Panc1 (cell line): Measurements from ENCODE around the gene CATSPERE. TPM values are rescaled to one million over a fixed set of nuclear protein-coding genes. Genes with fewer than 3 reads are reported as not detected.

ENCODE experiments used
- ATAC-seq: fragments of 200-7000 bp; cut with Tn5 transposase; 2 replicates; pipeline ENCODE4 v1.9.1; 2020; ENCODE audit warnings: mild to moderate bottlenecking, moderate library complexity
- BruUV-seq: library from RNA; stranded (reverse); fragments of 400-500 nt; replicated peaks from 2 replicates; lab custom pipeline; 2021; lab: Mats Ljungman, UMichigan
- CTCF ChIA-PET: fragments of 300-600 bp; sonication (Branson Sonifier 250); formaldehyde crosslinking; loops from one replicate; lab custom pipeline; 2022; ENCODE audit warnings: antibody characterized with exemption; lab: Charles Lee
- POLR2A ChIA-PET: fragments of 300-600 bp; sonication (Branson Sonifier 250); formaldehyde crosslinking; loops from one replicate; lab custom pipeline; 2022; ENCODE audit warnings: antibody characterized with exemption; lab: Charles Lee
- DNase-seq: peaks from one replicate; pipeline ENCODE4 v3.0.0-alpha.2; 2010; ENCODE audit warnings: low read depth, low spot score
- H3K27ac ChIP-seq: 2 replicates; pipeline ENCODE4 v1.5.1; 2011; ENCODE audit warnings: mild to moderate bottlenecking, low read length, inconsistent platforms
- H3K27me3 ChIP-seq: fragments of 200-500 bp; sonication (Bioruptor generic); 2 replicates; pipeline ENCODE4 v1.6.0; 2014; ENCODE audit warnings: low read length, inconsistent platforms; ENCODE audit not compliant: control insufficient read depth, insufficient read depth
- H3K36me3 ChIP-seq: fragments of 200-500 bp; sonication (Bioruptor generic); 2 replicates; pipeline ENCODE4 v1.5.1; 2014; ENCODE audit warnings: inconsistent platforms, mild to moderate bottlenecking, low read length, moderate library complexity; ENCODE audit not compliant: control insufficient read depth, insufficient read depth
- H3K4me1 ChIP-seq: 2 replicates; pipeline ENCODE4 v1.5.1; 2011; ENCODE audit warnings: inconsistent platforms, mild to moderate bottlenecking, low read length, moderate library complexity; ENCODE audit not compliant: control insufficient read depth, insufficient read depth
- H3K4me3 ChIP-seq, 2 experiments: 2 replicates each; pipeline ENCODE4 v1.5.1; 2011 to 2012; ENCODE audit warnings: low read depth in 2 of 2, low read length in 2 of 2, mild to moderate bottlenecking in 2 of 2, inconsistent platforms in 1 of 2, moderate library complexity in 1 of 2
- H3K9me3 ChIP-seq: fragments of 200-500 bp; sonication (Bioruptor generic); 2 replicates; pipeline ENCODE4 v1.5.1; 2014; ENCODE audit warnings: low read depth, mild to moderate bottlenecking, inconsistent platforms, low read length, moderate library complexity; ENCODE audit not compliant: control insufficient read depth, insufficient read depth
- POLR2AphosphoS5 ChIP-seq: IDR thresholded peaks from 2 replicates; pipeline ENCODE4 v1.6.1; 2012; ENCODE audit warnings: mild to moderate bottlenecking, low read depth, low read length, moderate library complexity
- SIN3A ChIP-seq: IDR thresholded peaks from 2 replicates; pipeline ENCODE4 v1.6.1; 2012; ENCODE audit warnings: low read depth, mild to moderate bottlenecking, low read length, moderate library complexity, borderline replicate concordance; ENCODE audit not compliant: insufficient read depth
- TCF7L2 ChIP-seq: IDR thresholded peaks from 2 replicates; pipeline ENCODE4 v1.6.1; 2011; ENCODE audit warnings: mild to moderate bottlenecking, low read depth, low read length, inconsistent platforms
- in situ Hi-C: cut with HindIII; loops from 2 replicates; pipeline ENCODE4 v1.10.0; 2016; ENCODE audit warnings: low sequenced_read_pairs, low pct_unique_long_range_greater_than_20kb
- intact Hi-C: fragments of 100-400 bp; cut with micrococcal nuclease; formaldehyde crosslinking; loops from one replicate; pipeline ENCODE4 v1.10.0; 2022; ENCODE audit not compliant: unreplicated experiment
- total RNA-seq: library from RNA; stranded (reverse); gene quantifications from one replicate; pipeline ENCODE4 v1.2.1, GENCODE V29; 2021; ENCODE audit not compliant: unreplicated experiment
- TF ChIP-seq, protein P1 (sequence below), 2 experiments: IDR thresholded peaks; 2 replicates each; pipeline ENCODE4 v1.6.1; 2011 to 2012; ENCODE audit warnings: low read depth in 2 of 2, control low read depth in 1 of 2, low read length in 1 of 2, mild to moderate bottlenecking in 1 of 2, moderate library complexity in 1 of 2; ENCODE audit not compliant: insufficient read depth in 1 of 2
- TF ChIP-seq, protein P2 (sequence below): fragments of 450-650 bp; IDR thresholded peaks from 2 replicates; pipeline ENCODE4 v1.5.1; 2017; ENCODE audit warnings: mild to moderate bottlenecking

The CATSPERE gene
- total RNA-seq, 1 experiment from 2014 or later = 0.31 TPM

DNA sequence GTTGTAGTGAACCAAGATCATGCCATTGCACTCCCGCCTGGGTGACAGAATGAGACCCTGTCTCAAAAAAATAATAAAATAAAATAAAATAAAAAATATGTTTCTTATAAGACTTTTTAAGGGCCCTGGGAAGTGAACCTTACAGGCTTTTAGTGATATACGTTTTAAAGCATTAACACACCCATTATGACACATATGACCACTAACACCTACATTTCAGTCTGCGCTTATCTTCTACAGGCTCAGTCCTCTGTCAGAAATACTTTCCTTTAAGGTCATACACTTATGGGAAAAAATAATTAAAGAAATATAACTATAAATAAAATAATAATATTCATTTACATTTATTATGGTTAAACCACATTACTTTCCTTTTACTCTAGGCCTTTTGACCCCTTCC lies 31.3 kb upstream of the CATSPERE start:
- ChIA-PET POLR2A (no interaction called here), CTCF (no interaction called here)
- TF ChIP-seq TCF7L2 (no peak), POLR2AphosphoS5 (no peak), SIN3A (no peak)
- TF ChIP-seq, protein P1, sequence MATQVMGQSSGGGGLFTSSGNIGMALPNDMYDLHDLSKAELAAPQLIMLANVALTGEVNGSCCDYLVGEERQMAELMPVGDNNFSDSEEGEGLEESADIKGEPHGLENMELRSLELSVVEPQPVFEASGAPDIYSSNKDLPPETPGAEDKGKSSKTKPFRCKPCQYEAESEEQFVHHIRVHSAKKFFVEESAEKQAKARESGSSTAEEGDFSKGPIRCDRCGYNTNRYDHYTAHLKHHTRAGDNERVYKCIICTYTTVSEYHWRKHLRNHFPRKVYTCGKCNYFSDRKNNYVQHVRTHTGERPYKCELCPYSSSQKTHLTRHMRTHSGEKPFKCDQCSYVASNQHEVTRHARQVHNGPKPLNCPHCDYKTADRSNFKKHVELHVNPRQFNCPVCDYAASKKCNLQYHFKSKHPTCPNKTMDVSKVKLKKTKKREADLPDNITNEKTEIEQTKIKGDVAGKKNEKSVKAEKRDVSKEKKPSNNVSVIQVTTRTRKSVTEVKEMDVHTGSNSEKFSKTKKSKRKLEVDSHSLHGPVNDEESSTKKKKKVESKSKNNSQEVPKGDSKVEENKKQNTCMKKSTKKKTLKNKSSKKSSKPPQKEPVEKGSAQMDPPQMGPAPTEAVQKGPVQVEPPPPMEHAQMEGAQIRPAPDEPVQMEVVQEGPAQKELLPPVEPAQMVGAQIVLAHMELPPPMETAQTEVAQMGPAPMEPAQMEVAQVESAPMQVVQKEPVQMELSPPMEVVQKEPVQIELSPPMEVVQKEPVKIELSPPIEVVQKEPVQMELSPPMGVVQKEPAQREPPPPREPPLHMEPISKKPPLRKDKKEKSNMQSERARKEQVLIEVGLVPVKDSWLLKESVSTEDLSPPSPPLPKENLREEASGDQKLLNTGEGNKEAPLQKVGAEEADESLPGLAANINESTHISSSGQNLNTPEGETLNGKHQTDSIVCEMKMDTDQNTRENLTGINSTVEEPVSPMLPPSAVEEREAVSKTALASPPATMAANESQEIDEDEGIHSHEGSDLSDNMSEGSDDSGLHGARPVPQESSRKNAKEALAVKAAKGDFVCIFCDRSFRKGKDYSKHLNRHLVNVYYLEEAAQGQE (IDR thresholded peaks at IDR 0.05; ENCODE audit: insufficient read depth in 1 of 2, low read depth in 2 of 2, low read length in 1 of 2) = no peak
- TF ChIP-seq, protein P2, sequence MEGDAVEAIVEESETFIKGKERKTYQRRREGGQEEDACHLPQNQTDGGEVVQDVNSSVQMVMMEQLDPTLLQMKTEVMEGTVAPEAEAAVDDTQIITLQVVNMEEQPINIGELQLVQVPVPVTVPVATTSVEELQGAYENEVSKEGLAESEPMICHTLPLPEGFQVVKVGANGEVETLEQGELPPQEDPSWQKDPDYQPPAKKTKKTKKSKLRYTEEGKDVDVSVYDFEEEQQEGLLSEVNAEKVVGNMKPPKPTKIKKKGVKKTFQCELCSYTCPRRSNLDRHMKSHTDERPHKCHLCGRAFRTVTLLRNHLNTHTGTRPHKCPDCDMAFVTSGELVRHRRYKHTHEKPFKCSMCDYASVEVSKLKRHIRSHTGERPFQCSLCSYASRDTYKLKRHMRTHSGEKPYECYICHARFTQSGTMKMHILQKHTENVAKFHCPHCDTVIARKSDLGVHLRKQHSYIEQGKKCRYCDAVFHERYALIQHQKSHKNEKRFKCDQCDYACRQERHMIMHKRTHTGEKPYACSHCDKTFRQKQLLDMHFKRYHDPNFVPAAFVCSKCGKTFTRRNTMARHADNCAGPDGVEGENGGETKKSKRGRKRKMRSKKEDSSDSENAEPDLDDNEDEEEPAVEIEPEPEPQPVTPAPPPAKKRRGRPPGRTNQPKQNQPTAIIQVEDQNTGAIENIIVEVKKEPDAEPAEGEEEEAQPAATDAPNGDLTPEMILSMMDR = no peak
- no TSS peak for BruUV-seq
- Histone ChIP-seq H3K27ac (no peak overlapping the region), H3K9me3 (no peaks in the 10 kb centered on the region), H3K4me1 (no peaks in the 10 kb centered on the region), H3K27me3 (no peaks in the 10 kb centered on the region), H3K4me3 (no peak overlapping the region), H3K36me3 (peaks cover 11% of the 10 kb centered on the region; the same call in 1 of the 2 replicates)
- ATAC-seq (no peak), DNase-seq (no peak)
- intact Hi-C loops = loop anchor here (10.0 kb wide), 1 partner anchor 105 kb away; no protein-coding TSS in a partner anchor
- in situ Hi-C loops = no loop called here

DNA sequence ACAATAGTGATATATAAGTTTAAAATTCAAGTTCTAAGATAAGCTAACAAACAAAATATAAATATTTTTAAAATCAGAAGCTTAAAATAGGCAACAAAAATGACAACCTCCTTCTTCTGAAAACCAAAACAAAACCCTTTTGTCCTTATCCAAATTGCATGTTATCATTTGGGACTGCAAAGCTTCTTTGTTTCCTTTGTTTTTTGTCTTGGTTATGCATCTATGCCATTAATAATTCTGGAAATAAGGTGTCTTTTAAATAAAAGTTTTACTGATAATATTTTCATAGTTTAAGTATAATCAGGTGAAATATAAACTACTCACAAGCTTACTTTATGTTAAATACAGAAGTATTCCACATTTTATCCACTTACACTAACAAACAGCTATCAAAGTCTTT lies 29.9 kb upstream of the CATSPERE start:
- in situ Hi-C loops (no loop called here), intact Hi-C loops (loop anchor here (10.0 kb wide), 1 partner anchor 106 kb away; no protein-coding TSS in a partner anchor)
- POLR2A ChIA-PET = no interaction called here
- no peaks in the 10 kb centered on the region for H3K9me3 ChIP-seq
- BruUV-seq = no TSS peak
- DNase-seq (no peak), ATAC-seq (no peak)
- H3K27ac ChIP-seq = no peak overlapping the region
- no peaks in the 10 kb centered on the region for H3K27me3 ChIP-seq
- TF ChIP-seq, protein P1 (IDR thresholded peaks at IDR 0.05; ENCODE audit: insufficient read depth in 1 of 2, low read depth in 2 of 2, low read length in 1 of 2) = no peak
- TF ChIP-seq TCF7L2 (no peak), SIN3A (no peak), POLR2AphosphoS5 (no peak)
- TF ChIP-seq, protein P2 = no peak
- H3K4me3 ChIP-seq = no peak overlapping the region
- H3K36me3 ChIP-seq = peaks cover 7% of the 10 kb centered on the region; the same call in 1 of the 2 replicates
- peaks cover 7% of the 10 kb centered on the region for H3K4me1 ChIP-seq
- CTCF ChIA-PET = no interaction called here
